DND-41 (cell line): ENCODE data around the gene TNXB.

Source experiments
- CTCF ChIP-seq: IDR thresholded peaks from 2 replicates; pipeline ENCODE4 v1.5.1; 2012; ENCODE audit warnings: borderline replicate concordance, low read length, moderate library complexity, mild to moderate bottlenecking; ENCODE audit not compliant: poor library complexity, severe bottlenecking; ENCODE audit errors: extremely low read depth
- EZH2 ChIP-seq: IDR thresholded peaks from 3 replicates; pipeline ENCODE4 v1.6.1; 2012; ENCODE audit warnings: borderline replicate concordance, low read depth, mild to moderate bottlenecking, moderate library complexity, low read length, inconsistent platforms; ENCODE audit not compliant: severe bottlenecking

DNA sequence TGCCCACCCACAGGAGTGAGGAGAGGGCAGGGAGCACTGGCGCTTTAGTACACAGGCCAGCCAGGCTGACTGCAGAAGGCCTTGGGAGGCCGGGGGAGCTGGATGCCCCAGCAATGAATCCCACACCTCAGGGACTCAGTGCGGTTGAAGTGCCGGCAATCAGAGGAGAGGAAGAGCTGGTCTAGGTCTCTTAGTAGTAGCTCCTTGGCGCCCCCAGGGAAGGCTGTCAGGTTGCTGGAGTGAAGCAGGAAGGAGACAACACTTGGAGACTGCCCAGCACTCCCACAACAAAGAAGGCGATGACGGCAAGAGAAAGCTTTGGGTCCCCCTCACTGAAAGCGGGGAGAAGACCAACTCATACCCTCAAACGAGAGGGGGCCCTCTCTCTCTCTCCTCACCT is 8.3 kb upstream of the TNXB start:
- no peak for TF ChIP-seq CTCF
- TF ChIP-seq EZH2 = no peak
